Stimulated activated CD8-positive, alpha-beta memory T cell treated with anti-CD3 and anti-CD28 coated beads, Interleukin-7, amount 100 ng/mL, for 1 hour (primary cell): ENCODE results near the gene HACE1.
"Not testable (repeated sequence)": the region's sequence is repeated elsewhere in the genome, so short reads cannot be mapped to it uniquely, and the experiment has no call there.

Experiments
- DNase-seq, 2 donors: peaks; one replicate each; pipeline ENCODE4 v3.0.0-alpha.2; 2020; ENCODE audit warnings: low read depth in 2 of 2

HACE1 gene

DNA sequence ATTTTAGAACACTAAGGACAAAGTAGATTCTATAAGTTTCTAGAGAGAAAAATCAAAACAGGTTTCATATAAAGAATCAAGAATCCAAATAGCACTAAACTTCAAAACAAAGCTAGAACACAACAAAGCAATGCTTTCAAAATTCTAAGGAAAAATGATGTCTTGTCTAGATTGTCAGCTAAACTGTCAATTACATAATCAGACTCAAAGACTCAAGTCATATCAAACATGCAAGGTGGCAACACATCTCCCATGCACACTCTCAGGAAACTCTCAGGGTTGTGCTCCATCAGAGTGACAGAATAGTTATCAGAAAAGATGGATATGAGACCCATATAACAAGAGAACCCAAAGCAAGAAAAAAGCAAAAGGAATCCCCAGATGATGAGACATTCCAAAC, 23.9 kb downstream of the HACE1 start:
- DNase-seq, result no peak

GRCh38 chr6:104829183-104829958, 30.3 kb downstream of the HACE1 start:
- DNase-seq, result no peak

DNA sequence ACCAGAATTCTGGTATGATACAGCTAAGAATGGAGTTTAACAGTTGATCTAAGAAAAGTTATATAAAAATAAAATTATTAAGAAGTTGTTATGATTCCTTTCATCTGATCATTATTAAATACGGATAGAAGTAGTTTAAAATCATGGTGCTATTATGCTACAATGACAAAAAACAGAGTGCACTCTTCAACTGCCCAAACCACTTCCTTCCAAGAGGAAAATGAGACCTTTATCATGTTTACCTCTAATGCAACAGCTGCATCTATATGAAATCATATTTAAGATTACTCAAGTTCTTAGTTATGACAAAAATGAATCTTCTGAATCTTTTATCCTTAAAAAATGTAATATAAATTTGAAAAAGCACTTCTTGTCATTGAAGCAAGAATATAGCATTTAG, 31.2 kb downstream of the HACE1 start:
- no peak for DNase-seq

GRCh38 chr6:104820820-104821219, 38.9 kb downstream of the HACE1 start:
- not testable (repeated sequence) for DNase-seq

DNA sequence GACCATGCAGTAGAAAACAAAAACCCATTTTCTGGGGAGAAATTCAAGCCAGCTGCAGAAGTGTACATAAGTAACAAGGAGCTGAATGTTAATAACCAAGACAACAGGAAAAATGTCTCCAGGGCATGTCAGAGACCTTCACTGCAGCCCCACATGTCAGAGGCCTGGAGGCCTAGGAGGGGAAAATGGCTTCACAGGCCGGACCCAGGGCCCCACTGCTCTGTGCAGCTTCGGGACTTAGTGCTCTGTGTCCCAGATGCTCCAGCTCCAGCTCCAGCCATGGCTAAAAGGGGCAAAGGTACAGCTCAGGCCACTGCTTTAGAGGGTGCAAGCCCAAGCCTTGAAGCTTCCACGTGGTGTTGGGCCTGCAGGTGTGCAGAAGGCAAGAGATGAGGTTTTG, 43.6 kb downstream of the HACE1 start:
- DNase-seq, result no peak

GRCh38 chr6:104814743-104815142, 45.0 kb downstream of the HACE1 start:
- DNase-seq, result no peak

DNA sequence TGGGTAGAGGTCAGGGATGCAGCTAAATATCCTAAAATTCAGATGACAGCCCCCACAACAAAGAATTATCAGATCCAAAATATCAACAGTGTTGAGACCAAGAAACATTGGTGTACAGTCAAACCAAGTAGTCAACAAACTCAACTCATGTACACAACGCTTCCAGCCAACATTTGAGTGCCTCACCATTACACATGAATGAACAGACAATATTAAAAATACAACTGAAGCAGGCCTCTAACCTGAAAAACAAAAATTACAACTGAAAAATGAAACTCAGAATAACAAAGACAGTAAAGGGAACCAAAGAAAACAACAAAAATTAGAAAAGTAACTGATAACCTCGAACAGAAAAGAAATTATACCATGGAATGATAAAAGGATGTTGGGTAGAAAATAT, 46.2 kb downstream of the HACE1 start:
- no peak for DNase-seq

GRCh38 chr6:104809116-104809515, 50.6 kb downstream of the HACE1 start:
- no peak for DNase-seq

- DNase-seq, result not testable (repeated sequence)
Observed at GRCh38 chr6:104805335-104805734, 54.4 kb downstream of the HACE1 start.

- no peak for DNase-seq
Observed at GRCh38 chr6:104799134-104799657, 60.5 kb downstream of the HACE1 start.

GRCh38 chr6:104796031-104796785, 63.5 kb downstream of the HACE1 start:
- no peak for DNase-seq

GRCh38 chr6:104795363-104795762, 64.4 kb downstream of the HACE1 start:
- no peak for DNase-seq

- DNase-seq, result no peak
Observed at GRCh38 chr6:104789770-104790190, 69.9 kb downstream of the HACE1 start.

- DNase-seq, result no peak
Observed at GRCh38 chr6:104788400-104788799, 71.3 kb downstream of the HACE1 start.

- DNase-seq, result no peak
Observed at GRCh38 chr6:104787305-104787704, 72.4 kb downstream of the HACE1 start.

DNA sequence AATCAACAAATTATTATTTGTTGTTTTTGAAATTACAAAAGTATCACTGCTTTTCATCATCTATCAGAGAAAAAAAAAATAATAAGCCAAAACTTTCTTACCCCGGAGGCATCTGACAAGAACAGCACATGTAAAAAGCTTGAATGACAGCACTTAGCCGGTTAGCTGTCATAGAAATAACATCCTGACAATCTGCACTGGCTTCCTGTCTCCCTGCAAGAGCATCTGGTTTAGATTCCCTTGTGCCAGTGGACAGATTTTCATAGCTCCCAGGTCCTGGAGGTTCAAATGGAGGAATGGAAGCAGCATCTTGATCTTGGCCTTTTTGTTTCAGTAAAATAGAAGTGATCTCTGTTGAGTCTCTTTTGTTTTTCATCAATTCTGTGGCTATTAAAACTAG, 74.8 kb downstream of the HACE1 start:
- DNase-seq, result no peak

DNA sequence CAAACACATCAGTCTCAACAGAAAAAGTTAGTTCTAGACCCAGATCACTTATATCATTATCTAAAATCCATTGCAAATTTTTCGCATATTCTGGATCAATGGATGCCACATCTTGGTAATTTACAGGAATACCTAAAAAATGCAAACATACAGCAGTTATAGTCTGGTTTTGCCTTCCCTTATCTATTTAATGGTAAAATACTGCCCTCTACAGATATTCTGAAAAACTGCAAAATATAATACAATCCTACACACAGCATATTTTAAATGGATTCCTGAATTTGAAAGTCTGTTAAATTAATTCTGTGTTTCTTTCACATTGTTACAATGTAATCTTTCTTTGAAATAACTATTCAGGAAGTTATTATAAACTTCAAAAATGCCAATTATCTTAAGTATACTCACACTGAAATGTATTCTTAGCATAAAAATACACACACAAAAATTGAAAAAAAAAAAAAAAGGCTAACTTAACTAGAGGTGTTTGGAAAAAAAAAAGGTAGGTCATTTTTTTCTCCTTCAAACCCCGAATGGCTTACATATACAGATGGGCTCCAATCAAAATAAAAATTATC, 88.4 kb downstream of the HACE1 start:
- no peak for DNase-seq

DNA sequence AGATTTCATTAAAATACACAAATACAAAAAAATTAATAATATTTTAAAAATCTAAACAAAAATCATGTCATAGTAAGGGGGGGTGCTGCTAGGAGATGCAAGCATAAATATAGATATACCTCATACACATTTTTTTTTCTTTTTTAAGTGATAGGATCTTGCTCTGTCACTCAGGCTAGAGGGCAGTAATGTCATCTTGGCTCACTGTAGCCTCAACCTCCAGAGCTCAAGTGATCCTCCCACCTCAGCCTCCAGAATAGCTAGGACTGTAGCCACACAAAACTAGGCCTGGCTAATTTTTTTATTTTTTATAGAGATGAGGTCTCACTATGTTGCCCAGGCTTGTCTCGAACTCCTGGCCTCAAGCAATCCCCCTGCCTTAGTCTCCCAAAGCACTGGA, 90.8 kb downstream of the HACE1 start:
- no peak for DNase-seq

GRCh38 chr6:104766595-104766994, 93.1 kb downstream of the HACE1 start:
- no peak for DNase-seq

- no peak for DNase-seq
Observed at GRCh38 chr6:104754788-104755409, 104.8 kb downstream of the HACE1 start.

DNA sequence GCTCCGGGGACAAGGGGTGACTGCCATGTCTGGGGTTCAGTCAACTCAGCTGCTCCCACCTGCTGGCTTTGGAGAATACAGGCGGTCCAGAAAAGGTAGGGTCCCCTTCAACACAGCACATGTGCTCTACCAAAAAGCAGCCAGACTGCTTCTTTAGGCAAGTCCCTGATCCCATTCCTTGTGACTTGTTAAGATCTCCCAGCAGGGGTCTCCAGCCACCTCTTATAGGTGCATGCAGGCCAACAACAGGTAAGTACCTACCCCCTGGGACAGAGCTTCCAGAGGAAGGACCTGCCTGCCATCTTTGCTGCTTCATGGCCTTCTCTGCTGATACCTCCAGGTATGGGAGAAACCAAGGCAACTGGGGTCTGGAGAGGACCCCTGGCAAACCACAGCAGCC, 106.5 kb downstream of the HACE1 start:
- DNase-seq, result no peak

DNA sequence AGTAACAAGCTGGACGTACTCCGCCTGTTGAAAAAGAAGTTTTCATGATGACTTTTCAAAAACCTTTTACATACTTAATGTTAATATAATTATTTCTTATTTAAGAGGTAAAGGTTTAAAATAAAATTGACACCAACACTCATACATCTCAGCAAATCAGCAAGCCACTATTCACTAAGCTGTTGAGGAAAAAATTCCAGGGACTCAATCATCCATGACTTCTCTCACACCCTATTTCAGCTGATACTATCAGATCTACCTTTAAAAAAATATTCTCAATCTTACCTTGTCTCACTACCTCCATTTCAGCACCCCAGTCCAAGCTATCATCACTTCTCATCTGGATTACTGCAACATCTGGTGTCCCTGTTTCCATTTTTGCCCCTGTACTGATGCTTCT, 109.3 kb downstream of the HACE1 start:
- DNase-seq, result no peak
